Stimulated activated CD4-positive, alpha-beta T cell treated with anti-CD3 and anti-CD28 coated beads, Interleukin-2, amount 100 ng/mL, for 4 hours (primary cell): Measurements from ENCODE around the gene CFAP61.
"Not testable (repeated sequence)": the region's sequence is repeated elsewhere in the genome, so short reads cannot be mapped to it uniquely, and the experiment has no call there.

Experiments
- DNase-seq: peaks from one replicate; pipeline ENCODE4 v3.0.0-alpha.2; 2020; ENCODE audit warnings: low read depth

CFAP61 gene

GRCh38 chr20:20211274-20211987, 159.1 kb downstream of the CFAP61 start:
- DNase-seq = no peak

- no peak for DNase-seq
Measured at GRCh38 chr20:20211988-20212518, 159.7 kb downstream of the CFAP61 start.

GRCh38 chr20:20212675-20213096, 160.4 kb downstream of the CFAP61 start:
- no peak for DNase-seq

GRCh38 chr20:20213526-20214121, 161.3 kb downstream of the CFAP61 start:
- DNase-seq = no peak

- DNase-seq = no peak
Measured at GRCh38 chr20:20214757-20215275, 162.5 kb downstream of the CFAP61 start.

GRCh38 chr20:20215976-20216727, 163.8 kb downstream of the CFAP61 start:
- DNase-seq = no peak

GRCh38 chr20:20216941-20217340, 164.6 kb downstream of the CFAP61 start:
- no peak for DNase-seq

GRCh38 chr20:20217621-20218020, 165.3 kb downstream of the CFAP61 start:
- DNase-seq = no peak

GRCh38 chr20:20218106-20218505, 165.8 kb downstream of the CFAP61 start:
- DNase-seq = not testable (repeated sequence)

GRCh38 chr20:20219016-20219415, 166.7 kb downstream of the CFAP61 start:
- no peak for DNase-seq

- no peak for DNase-seq
Measured at GRCh38 chr20:20220134-20220533, 167.8 kb downstream of the CFAP61 start.

- DNase-seq = no peak
Measured at GRCh38 chr20:20223981-20224380, 171.6 kb downstream of the CFAP61 start.

GRCh38 chr20:20224806-20225205, 172.5 kb downstream of the CFAP61 start:
- DNase-seq = no peak

- DNase-seq = no peak
Measured at GRCh38 chr20:20225325-20226043, 173.2 kb downstream of the CFAP61 start.

- DNase-seq = no peak
Measured at GRCh38 chr20:20226554-20226953, 174.2 kb downstream of the CFAP61 start.

- DNase-seq = no peak
Measured at GRCh38 chr20:20227013-20227571, 174.8 kb downstream of the CFAP61 start.

- no peak for DNase-seq
Measured at GRCh38 chr20:20228351-20228750, 176.0 kb downstream of the CFAP61 start.

GRCh38 chr20:20229595-20229994, 177.3 kb downstream of the CFAP61 start:
- no peak for DNase-seq

- no peak for DNase-seq
Measured at GRCh38 chr20:20230741-20231140, 178.4 kb downstream of the CFAP61 start.

GRCh38 chr20:20231528-20232298, 179.4 kb downstream of the CFAP61 start:
- DNase-seq = no peak

GRCh38 chr20:20233041-20233514, 180.7 kb downstream of the CFAP61 start:
- no peak for DNase-seq
